ENCODE measurements around the gene RPL18. TPM values are rescaled to one million over a fixed set of nuclear protein-coding genes. Genes with fewer than 3 reads are reported as not detected.

RPL18 gene
- total and polyA plus RNA-seq, 9 of the 15 experiments (the other 6 are each of a cell fraction or from before 2014, with no cell fraction given): 312 to 2,635 (median 1,653) TPM

DNA sequence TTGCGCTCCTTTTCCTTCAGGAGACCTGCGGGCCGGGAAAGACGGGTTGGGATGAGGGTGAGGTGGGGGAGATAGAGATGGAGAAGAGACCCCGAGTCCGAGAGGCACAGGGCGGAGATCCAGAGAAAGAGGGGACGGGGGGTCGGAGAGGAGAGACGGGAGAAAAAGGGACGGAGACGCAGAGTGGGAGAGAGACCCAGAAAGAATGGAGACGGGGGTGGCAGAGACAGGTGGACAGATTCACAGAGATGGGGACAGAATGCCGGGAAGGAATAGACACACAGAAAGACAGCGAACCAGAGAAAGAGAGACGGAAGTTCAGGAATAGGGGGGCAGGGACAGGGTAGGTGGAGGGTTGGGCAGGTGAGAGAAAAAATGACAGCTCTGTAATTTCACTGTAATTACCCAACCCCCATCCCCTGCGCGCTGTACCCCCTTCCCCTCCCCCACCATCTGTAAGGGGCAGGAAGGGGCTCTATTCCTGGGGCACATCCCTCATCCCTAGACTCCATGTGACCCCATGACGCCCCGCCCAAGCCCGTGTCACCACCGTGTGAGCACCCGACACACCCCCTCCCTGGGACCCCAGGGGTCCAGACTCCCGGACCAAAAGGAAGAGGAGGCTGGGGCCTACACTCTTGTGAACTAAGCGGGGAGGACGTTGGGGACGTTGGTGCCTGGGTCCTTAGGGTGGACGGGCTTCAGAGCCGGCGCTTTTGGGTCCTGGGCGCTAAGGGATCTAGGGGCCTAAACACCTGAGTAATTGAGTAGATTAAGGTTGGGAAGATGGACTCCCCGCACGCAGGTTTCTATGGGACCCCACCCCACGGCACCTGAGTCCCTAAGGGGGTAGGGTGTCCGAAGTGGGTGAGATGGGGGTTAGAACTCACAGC is 17.2 kb upstream of the RPL18 start (continued):
- TF ChIP-seq SETDB1 (IDR thresholded peaks at IDR 0.05; ENCODE audit: low read length) (no peak), SRSF3 (IDR thresholded peaks at IDR 0.05; ENCODE audit: insufficient read depth, low read length) (no peak), CREB3L1 (IDR thresholded peaks at IDR 0.05; ENCODE audit: borderline replicate concordance, low read depth) (no peak), SRF (CRISPR knock-in tag; IDR thresholded peaks at IDR 0.05) (no peak), PHB2 (IDR thresholded peaks at IDR 0.05; ENCODE audit: low read depth) (no peak), SMC3 (conservative IDR thresholded peaks at IDR 0.05; ENCODE audit: insufficient read depth, low read depth, low read length) (no peak), CREB1 (IDR thresholded peaks at IDR 0.05) (no peak), CREB1 (CRISPR knock-in tag; IDR thresholded peaks at IDR 0.05) (no peak), NFIC (IDR thresholded peaks at IDR 0.05) (no peak), HMGXB4 (CRISPR knock-in tag; IDR thresholded peaks at IDR 0.05) (no peak)
- TF ChIP-seq, protein P1, sequence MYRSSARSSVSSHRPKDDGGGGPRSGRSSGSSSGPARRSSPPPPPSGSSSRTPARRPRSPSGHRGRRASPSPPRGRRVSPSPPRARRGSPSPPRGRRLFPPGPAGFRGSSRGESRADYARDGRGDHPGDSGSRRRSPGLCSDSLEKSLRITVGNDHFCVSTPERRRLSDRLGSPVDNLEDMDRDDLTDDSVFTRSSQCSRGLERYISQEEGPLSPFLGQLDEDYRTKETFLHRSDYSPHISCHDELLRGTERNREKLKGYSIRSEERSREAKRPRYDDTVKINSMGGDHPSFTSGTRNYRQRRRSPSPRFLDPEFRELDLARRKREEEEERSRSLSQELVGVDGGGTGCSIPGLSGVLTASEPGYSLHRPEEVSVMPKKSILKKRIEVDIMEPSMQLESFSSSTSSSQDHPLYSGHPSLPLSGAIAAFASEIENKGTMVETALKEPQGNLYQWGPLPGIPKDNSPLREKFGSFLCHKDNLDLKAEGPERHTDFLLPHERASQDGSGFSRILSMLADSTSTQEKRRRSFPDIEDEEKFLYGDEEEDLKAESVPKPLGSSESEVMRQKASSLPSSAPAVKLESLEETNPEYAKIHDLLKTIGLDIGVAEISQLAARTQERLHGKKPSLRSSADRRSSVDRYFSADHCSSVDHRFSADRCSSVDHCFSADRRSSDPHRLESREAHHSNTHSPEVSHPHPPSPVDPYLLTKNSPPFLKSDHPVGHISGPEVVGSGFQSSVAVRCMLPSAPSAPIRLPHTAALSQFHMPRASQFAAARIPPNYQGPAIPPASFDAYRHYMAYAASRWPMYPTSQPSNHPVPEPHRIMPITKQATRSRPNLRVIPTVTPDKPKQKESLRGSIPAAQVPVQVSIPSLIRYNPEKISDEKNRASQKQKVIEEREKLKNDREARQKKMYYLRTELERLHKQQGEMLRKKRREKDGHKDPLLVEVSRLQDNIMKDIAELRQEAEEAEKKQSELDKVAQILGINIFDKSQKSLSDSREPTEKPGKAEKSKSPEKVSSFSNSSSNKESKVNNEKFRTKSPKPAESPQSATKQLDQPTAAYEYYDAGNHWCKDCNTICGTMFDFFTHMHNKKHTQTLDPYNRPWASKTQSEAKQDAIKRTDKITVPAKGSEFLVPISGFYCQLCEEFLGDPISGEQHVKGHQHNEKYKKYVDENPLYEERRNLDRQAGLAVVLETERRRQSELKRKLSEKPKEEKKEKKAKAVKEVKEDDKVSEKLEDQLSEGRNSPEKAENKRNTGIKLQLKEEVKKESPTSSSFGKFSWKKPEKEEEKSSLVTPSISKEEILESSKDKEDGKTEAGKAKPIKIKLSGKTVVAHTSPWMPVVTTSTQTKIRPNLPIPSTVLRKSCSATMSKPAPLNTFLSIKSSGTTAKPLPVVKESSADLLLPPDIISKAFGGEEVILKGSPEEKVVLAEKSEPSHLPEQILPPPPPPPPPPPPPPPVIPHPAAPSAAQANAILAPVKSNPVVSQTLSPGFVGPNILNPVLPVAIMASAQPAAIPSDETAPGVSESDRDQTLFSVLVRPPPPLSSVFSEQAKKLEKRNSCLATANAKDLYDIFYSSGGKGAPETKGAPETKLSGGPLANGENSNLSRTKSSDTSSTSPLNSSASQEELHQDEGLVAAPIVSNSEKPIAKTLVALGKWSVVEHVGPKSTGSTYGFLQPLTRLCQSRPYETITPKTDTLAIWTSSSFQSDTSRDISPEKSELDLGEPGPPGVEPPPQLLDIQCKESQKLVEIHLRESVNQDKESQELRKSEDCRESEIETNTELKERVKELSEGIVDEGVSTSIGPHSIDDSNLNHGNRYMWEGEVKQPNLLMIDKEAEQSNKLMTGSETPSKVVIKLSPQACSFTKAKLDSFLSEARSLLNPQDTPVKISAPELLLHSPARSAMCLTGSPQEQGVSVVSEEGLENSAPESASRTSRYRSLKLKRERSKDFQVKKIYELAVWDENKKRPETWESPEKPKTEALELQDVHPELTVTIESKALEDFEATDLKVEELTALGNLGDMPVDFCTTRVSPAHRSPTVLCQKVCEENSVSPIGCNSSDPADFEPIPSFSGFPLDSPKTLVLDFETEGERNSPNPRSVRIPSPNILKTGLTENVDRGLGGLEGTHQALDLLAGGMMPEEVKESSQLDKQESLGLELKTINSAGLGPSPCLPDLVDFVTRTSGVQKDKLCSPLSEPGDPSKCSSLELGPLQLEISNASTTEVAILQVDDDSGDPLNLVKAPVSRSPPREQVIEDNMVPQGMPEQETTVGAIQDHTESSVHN (IDR thresholded peaks at IDR 0.05; ENCODE audit: borderline replicate concordance in 1 of 2, low read depth in 1 of 2): no peak
- TF ChIP-seq, protein P2, sequence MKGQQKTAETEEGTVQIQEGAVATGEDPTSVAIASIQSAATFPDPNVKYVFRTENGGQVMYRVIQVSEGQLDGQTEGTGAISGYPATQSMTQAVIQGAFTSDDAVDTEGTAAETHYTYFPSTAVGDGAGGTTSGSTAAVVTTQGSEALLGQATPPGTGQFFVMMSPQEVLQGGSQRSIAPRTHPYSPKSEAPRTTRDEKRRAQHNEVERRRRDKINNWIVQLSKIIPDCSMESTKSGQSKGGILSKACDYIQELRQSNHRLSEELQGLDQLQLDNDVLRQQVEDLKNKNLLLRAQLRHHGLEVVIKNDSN (CRISPR knock-in tag; IDR thresholded peaks at IDR 0.05): peak; percentile 46; the same call in 1 of the 2 replicates

Measured in K562 (cell line).